Activated CD4-positive, alpha-beta T cell treated with anti-CD3 and anti-CD28 coated beads, Interleukin-2, amount 10 ng/mL, durations not matched to agents 24 days and 14 days (primary cell): Measurements from ENCODE around the gene PSMF1. TPM values are rescaled to one million over a fixed set of nuclear protein-coding genes. Genes with fewer than 3 reads are reported as not detected.

Experiments used
- DNase-seq: peaks from one replicate; pipeline ENCODE4 v3.0.0; 2022
- H3K27ac Mint-ChIP-seq: one replicate; pipeline ENCODE4 v1.8.0; 2022; ENCODE audit warnings: mild to moderate bottlenecking, mixed read lengths
- H3K27me3 Mint-ChIP-seq: one replicate; pipeline ENCODE4 v1.8.0; 2022; ENCODE audit warnings: mixed read lengths
- H3K36me3 Mint-ChIP-seq: one replicate; pipeline ENCODE4 v1.8.0; 2022; ENCODE audit warnings: low read depth, mild to moderate bottlenecking, mixed read lengths
- H3K4me1 Mint-ChIP-seq: one replicate; pipeline ENCODE4 v1.8.0; 2021; ENCODE audit warnings: mixed read lengths
- H3K4me3 Mint-ChIP-seq: one replicate; pipeline ENCODE4 v1.8.0; 2022; ENCODE audit warnings: mild to moderate bottlenecking, moderate library complexity, mixed read lengths
- H3K9me3 Mint-ChIP-seq: one replicate; pipeline ENCODE4 v1.8.0; 2021; ENCODE audit warnings: mixed read lengths
- intact Hi-C: fragments of 100-400 bp; cut with micrococcal nuclease; formaldehyde crosslinking; loops from one replicate; pipeline ENCODE4 v1.15.1; 2023
- total RNA-seq: library from RNA; stranded (reverse); gene quantifications from 2 replicates; pipeline ENCODE4 v1.2.3, GENCODE V29; 2022

Gene PSMF1
- total RNA-seq, 1 donor from 2014 or later, result 168 TPM

- no peak overlapping the region for H3K27ac Mint-ChIP-seq
- H3K27me3 Mint-ChIP-seq, result peaks cover 12% of the 10 kb centered on the region
- peaks cover 8% of the 10 kb centered on the region for H3K9me3 Mint-ChIP-seq
- no peaks in the 10 kb centered on the region for H3K4me1 Mint-ChIP-seq
- no peaks in the 10 kb centered on the region for H3K36me3 Mint-ChIP-seq
- intact Hi-C loops, result no loop called here
- no peak overlapping the region for H3K4me3 Mint-ChIP-seq
- DNase-seq, result no peak
Measured at GRCh38 chr20:1105599-1106194, 12.7 kb upstream of the PSMF1 start.

- intact Hi-C loops, result no loop called here
- Mint-ChIP-seq H3K9me3 (peaks cover 6% of the 10 kb centered on the region), H3K36me3 (no peaks in the 10 kb centered on the region), H3K27me3 (peaks cover 9% of the 10 kb centered on the region), H3K4me3 (no peak overlapping the region), H3K27ac (no peak overlapping the region), H3K4me1 (no peaks in the 10 kb centered on the region)
- no peak for DNase-seq
Measured at GRCh38 chr20:1107176-1107575, 11.2 kb upstream of the PSMF1 start.

GRCh38 chr20:1108437-1108920 is 9.9 kb upstream of the PSMF1 start:
- intact Hi-C loops, result loop anchor here (2.0 kb wide), 2 partner anchors 106 to 292 kb away; no protein-coding TSS in a partner anchor
- Mint-ChIP-seq H3K27me3 (peaks cover 4% of the 10 kb centered on the region), H3K27ac (no peak overlapping the region), H3K4me3 (no peak overlapping the region), H3K9me3 (no peaks in the 10 kb centered on the region), H3K36me3 (no peaks in the 10 kb centered on the region), H3K4me1 (no peaks in the 10 kb centered on the region)
- peak; percentile 83 for DNase-seq

- H3K27ac Mint-ChIP-seq, result no peak overlapping the region
- intact Hi-C loops, result loop anchor here (10.0 kb wide), 1 partner anchor 138 kb away; no protein-coding TSS in a partner anchor
- DNase-seq, result peak; percentile 37
- no peaks in the 10 kb centered on the region for H3K9me3 Mint-ChIP-seq
- H3K36me3 Mint-ChIP-seq, result no peaks in the 10 kb centered on the region
- H3K27me3 Mint-ChIP-seq, result peaks cover 2% of the 10 kb centered on the region
- H3K4me3 Mint-ChIP-seq, result no peak overlapping the region
- H3K4me1 Mint-ChIP-seq, result peaks cover 11% of the 10 kb centered on the region
Measured at GRCh38 chr20:1112908-1113307, 5.5 kb upstream of the PSMF1 start.

GRCh38 chr20:1118004-1118335 is 432 bp upstream of the PSMF1 start:
- DNase-seq, result no peak
- intact Hi-C loops, result loop anchor here (1.0 to 10.0 kb wide), 7 partner anchors 67 to 576 kb away; partner anchors contain the start of genes CSNK2A1, FKBP1A, NSFL1C and RAD21L1
- peaks cover 27% of the 10 kb centered on the region for H3K36me3 Mint-ChIP-seq
- peak overlapping the region; percentile 96 for H3K4me3 Mint-ChIP-seq
- H3K27me3 Mint-ChIP-seq, result peaks cover 2% of the 10 kb centered on the region
- no peaks in the 10 kb centered on the region for H3K9me3 Mint-ChIP-seq
- peak overlapping the region; percentile 88 for H3K27ac Mint-ChIP-seq
- H3K4me1 Mint-ChIP-seq, result peaks cover 43% of the 10 kb centered on the region

GRCh38 chr20:1119128-1119505 is 715 bp downstream of the PSMF1 start:
- H3K4me3 Mint-ChIP-seq, result peak overlapping the region; percentile 96
- peaks cover 2% of the 10 kb centered on the region for H3K27me3 Mint-ChIP-seq
- peaks cover 48% of the 10 kb centered on the region for H3K4me1 Mint-ChIP-seq
- no peaks in the 10 kb centered on the region for H3K9me3 Mint-ChIP-seq
- H3K36me3 Mint-ChIP-seq, result peaks cover 36% of the 10 kb centered on the region
- peak overlapping the region; percentile 88 for H3K27ac Mint-ChIP-seq
- DNase-seq, result peak; percentile 61
- intact Hi-C loops, result loop anchor here (2.0 to 10.0 kb wide), 5 partner anchors 66 to 577 kb away; partner anchors contain the start of genes CSNK2A1, RAD21L1 and TMEM74B

GRCh38 chr20:1119524-1119923 is 1.1 kb downstream of the PSMF1 start:
- Mint-ChIP-seq H3K27ac (peak overlapping the region; percentile 88), H3K27me3 (peaks cover 2% of the 10 kb centered on the region), H3K9me3 (no peaks in the 10 kb centered on the region), H3K4me3 (peak overlapping the region; percentile 96), H3K36me3 (peaks cover 37% of the 10 kb centered on the region), H3K4me1 (peaks cover 50% of the 10 kb centered on the region)
- intact Hi-C loops, result loop anchor here (2.0 to 10.0 kb wide), 5 partner anchors 65 to 577 kb away; partner anchors contain the start of genes CSNK2A1, RAD21L1 and TMEM74B
- no peak for DNase-seq

GRCh38 chr20:1121429-1121828 is 3.0 kb downstream of the PSMF1 start:
- peaks cover 60% of the 10 kb centered on the region for H3K4me1 Mint-ChIP-seq

GRCh38 chr20:1122388-1123315 is 4.2 kb downstream of the PSMF1 start:
- intact Hi-C loops, result no loop called here
- H3K4me1 Mint-ChIP-seq, result peaks cover 52% of the 10 kb centered on the region
- DNase-seq, result peak; percentile 74
- peaks cover 66% of the 10 kb centered on the region for H3K36me3 Mint-ChIP-seq
- peak overlapping the region; percentile 61 for H3K27ac Mint-ChIP-seq
- no peaks in the 10 kb centered on the region for H3K27me3 Mint-ChIP-seq
- H3K4me3 Mint-ChIP-seq, result peak overlapping the region; percentile 60
- H3K9me3 Mint-ChIP-seq, result no peaks in the 10 kb centered on the region

More at GRCh38 chr20:1121429-1121828, 3.0 kb downstream of the PSMF1 start:
- DNase-seq, result no peak
- intact Hi-C loops, result no loop called here
- no peaks in the 10 kb centered on the region for H3K9me3 Mint-ChIP-seq
- peak overlapping the region; percentile 54 for H3K27ac Mint-ChIP-seq
- peak overlapping the region; percentile 45 for H3K4me3 Mint-ChIP-seq
- peaks cover 55% of the 10 kb centered on the region for H3K36me3 Mint-ChIP-seq
- H3K27me3 Mint-ChIP-seq, result peaks cover 2% of the 10 kb centered on the region

GRCh38 chr20:1123666-1124065 is 5.3 kb downstream of the PSMF1 start:
- intact Hi-C loops, result no loop called here
- H3K9me3 Mint-ChIP-seq, result no peaks in the 10 kb centered on the region
- H3K4me3 Mint-ChIP-seq, result no peak overlapping the region
- no peak for DNase-seq
- H3K36me3 Mint-ChIP-seq, result peaks cover 73% of the 10 kb centered on the region
- no peak overlapping the region for H3K27ac Mint-ChIP-seq
- no peaks in the 10 kb centered on the region for H3K27me3 Mint-ChIP-seq
- H3K4me1 Mint-ChIP-seq, result peaks cover 48% of the 10 kb centered on the region

- no peaks in the 10 kb centered on the region for H3K9me3 Mint-ChIP-seq
- no peaks in the 10 kb centered on the region for H3K27me3 Mint-ChIP-seq
- intact Hi-C loops, result no loop called here
- H3K36me3 Mint-ChIP-seq, result peaks cover 74% of the 10 kb centered on the region
- peaks cover 47% of the 10 kb centered on the region for H3K4me1 Mint-ChIP-seq
- DNase-seq, result no peak
- H3K27ac Mint-ChIP-seq, result no peak overlapping the region
- no peak overlapping the region for H3K4me3 Mint-ChIP-seq
Measured at GRCh38 chr20:1124421-1124820, 6.0 kb downstream of the PSMF1 start.

- Mint-ChIP-seq H3K27ac (no peak overlapping the region), H3K4me1 (peaks cover 39% of the 10 kb centered on the region), H3K27me3 (no peaks in the 10 kb centered on the region), H3K36me3 (peaks cover 73% of the 10 kb centered on the region), H3K4me3 (no peak overlapping the region), H3K9me3 (no peaks in the 10 kb centered on the region)
- DNase-seq, result no peak
- intact Hi-C loops, result no loop called here
Measured at GRCh38 chr20:1125277-1125676, 6.9 kb downstream of the PSMF1 start.

- Mint-ChIP-seq H3K27ac (no peak overlapping the region), H3K36me3 (peaks cover 86% of the 10 kb centered on the region), H3K4me1 (peaks cover 24% of the 10 kb centered on the region), H3K4me3 (no peak overlapping the region), H3K9me3 (peaks cover 2% of the 10 kb centered on the region), H3K27me3 (no peaks in the 10 kb centered on the region)
- DNase-seq, result peak; percentile 23
- intact Hi-C loops, result no loop called here
Measured at GRCh38 chr20:1127840-1128239, 9.4 kb downstream of the PSMF1 start.
